Measurements from ENCODE around the gene TSSC4. TPM values are rescaled to one million over a fixed set of nuclear protein-coding genes. Genes with fewer than 3 reads are reported as not detected.

Gene TSSC4
- total RNA-seq, 6 experiments from 2014 or later, result 47.4 to 74.7 (median 62.8) TPM

- Mint-ChIP-seq H3K9me3 (no peaks in the 10 kb centered on the region), H3K4me3 (no peak overlapping the region), H3K4me1 (ENCODE audit: low read depth) (no peaks in the 10 kb centered on the region), H3K27me3 (ENCODE audit: insufficient read depth) (peaks cover 8% of the 10 kb centered on the region), H3K27ac (no peak overlapping the region), H3K36me3 (ENCODE audit: low read depth) (no peaks in the 10 kb centered on the region)
- DNase-seq, result no peak
- TF ChIP-seq CTCF (IDR thresholded peaks at IDR 0.05), result no peak
Measured at GRCh38 chr11:2436521-2437031, 36.0 kb downstream of the TSSC4 start.

- DNase-seq, result no peak
- peaks cover 10% of the 10 kb centered on the region for H3K27me3 Mint-ChIP-seq (ENCODE audit: insufficient read depth)
- no peaks in the 10 kb centered on the region for H3K9me3 Mint-ChIP-seq
- H3K36me3 Mint-ChIP-seq (ENCODE audit: low read depth), result no peaks in the 10 kb centered on the region
- H3K27ac Mint-ChIP-seq, result no peak overlapping the region
- no peak overlapping the region for H3K4me3 Mint-ChIP-seq
- no peaks in the 10 kb centered on the region for H3K4me1 Mint-ChIP-seq (ENCODE audit: low read depth)
- TF ChIP-seq CTCF (IDR thresholded peaks at IDR 0.05), result no peak
Measured at GRCh38 chr11:2437516-2437915, 37.0 kb downstream of the TSSC4 start.

GRCh38 chr11:2439820-2440219, 39.3 kb downstream of the TSSC4 start:
- no peak for DNase-seq
- H3K9me3 Mint-ChIP-seq, result peaks cover 5% of the 10 kb centered on the region; the same call in 1 of the 2 replicates
- H3K27ac Mint-ChIP-seq, result no peak overlapping the region
- no peaks in the 10 kb centered on the region for H3K36me3 Mint-ChIP-seq (ENCODE audit: low read depth)
- no peak overlapping the region for H3K4me3 Mint-ChIP-seq
- H3K27me3 Mint-ChIP-seq (ENCODE audit: insufficient read depth), result peaks cover 17% of the 10 kb centered on the region
- no peaks in the 10 kb centered on the region for H3K4me1 Mint-ChIP-seq (ENCODE audit: low read depth)
- TF ChIP-seq CTCF (IDR thresholded peaks at IDR 0.05), result no peak

- Mint-ChIP-seq H3K9me3 (peaks cover 5% of the 10 kb centered on the region; the same call in 1 of the 2 replicates), H3K4me1 (ENCODE audit: low read depth) (no peaks in the 10 kb centered on the region), H3K4me3 (no peak overlapping the region), H3K36me3 (ENCODE audit: low read depth) (no peaks in the 10 kb centered on the region), H3K27me3 (ENCODE audit: insufficient read depth) (peaks cover 20% of the 10 kb centered on the region), H3K27ac (no peak overlapping the region)
- TF ChIP-seq CTCF (IDR thresholded peaks at IDR 0.05), result no peak
- no peak for DNase-seq
Measured at GRCh38 chr11:2440646-2441045, 40.1 kb downstream of the TSSC4 start.

GRCh38 chr11:2441171-2441570, 40.6 kb downstream of the TSSC4 start:
- no peak for DNase-seq
- Mint-ChIP-seq H3K36me3 (ENCODE audit: low read depth) (no peaks in the 10 kb centered on the region), H3K4me3 (no peak overlapping the region), H3K4me1 (ENCODE audit: low read depth) (no peaks in the 10 kb centered on the region), H3K9me3 (peaks cover 5% of the 10 kb centered on the region; the same call in 1 of the 2 replicates), H3K27ac (no peak overlapping the region), H3K27me3 (ENCODE audit: insufficient read depth) (peaks cover 20% of the 10 kb centered on the region)
- TF ChIP-seq CTCF (IDR thresholded peaks at IDR 0.05), result no peak

GRCh38 chr11:2442589-2442988, 42.0 kb downstream of the TSSC4 start:
- Mint-ChIP-seq H3K27me3 (ENCODE audit: insufficient read depth) (peaks cover 24% of the 10 kb centered on the region), H3K4me3 (no peak overlapping the region), H3K36me3 (ENCODE audit: low read depth) (no peaks in the 10 kb centered on the region), H3K9me3 (peaks cover 5% of the 10 kb centered on the region; the same call in 1 of the 2 replicates), H3K27ac (no peak overlapping the region), H3K4me1 (ENCODE audit: low read depth) (no peaks in the 10 kb centered on the region)
- no peak for DNase-seq
- TF ChIP-seq CTCF (IDR thresholded peaks at IDR 0.05), result no peak
